ENCODE measurements around the gene NELL2. TPM values are rescaled to one million over a fixed set of nuclear protein-coding genes. Genes with fewer than 3 reads are reported as not detected.

NELL2 gene
- total and polyA plus RNA-seq, 9 of the 15 experiments (the other 6 are each of a cell fraction or from before 2014, with no cell fraction given) = 0.32 to 1.1 (median 0.53) TPM

DNA sequence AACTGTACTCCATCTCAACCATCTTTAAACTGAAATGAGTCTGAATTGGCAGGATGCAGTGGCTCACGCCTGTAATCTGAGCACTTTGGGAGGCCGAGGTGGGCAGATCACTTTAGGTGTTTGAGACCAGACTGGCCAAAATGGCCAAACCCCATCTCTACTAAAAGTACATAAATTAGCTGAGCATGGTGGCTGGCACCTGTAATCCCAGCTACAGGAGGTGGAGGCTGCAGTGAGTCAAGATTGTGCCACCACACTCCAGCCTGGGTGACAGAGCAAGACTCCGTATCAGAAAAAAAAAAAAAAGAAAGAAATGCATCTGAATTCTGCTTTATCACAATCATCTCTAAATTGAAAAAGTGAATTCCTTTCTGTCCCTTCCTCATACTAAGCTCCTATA, 110.3 kb downstream of the NELL2 start:
- no peak for FAIRE-seq
- ATAC-seq = no peak

DNA sequence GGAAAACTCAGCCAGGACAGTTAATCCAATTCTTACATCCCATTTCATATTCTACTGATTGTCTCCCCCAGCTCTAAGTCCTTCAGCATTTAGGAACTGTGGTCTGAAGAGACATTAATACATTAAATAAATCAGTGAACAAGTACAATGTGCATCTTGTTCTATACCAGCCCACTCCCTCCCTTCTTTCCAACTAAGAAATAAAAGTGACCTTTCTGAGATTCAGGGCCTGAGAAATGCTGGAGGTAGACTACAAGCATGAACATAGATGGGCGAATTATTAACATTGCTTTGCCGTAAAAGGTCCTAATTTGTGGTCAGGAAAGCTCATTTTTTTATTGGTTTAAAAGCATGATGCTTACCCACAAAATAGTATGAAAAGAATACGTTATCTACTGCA, 113.1 kb downstream of the NELL2 start:
- Histone ChIP-seq H3K9me1 (ENCODE audit: control insufficient read depth, insufficient read depth, low read length) (no peaks in the 10 kb centered on the region), H3K79me2 (ENCODE audit: control insufficient read depth, insufficient read depth, low read length) (no peaks in the 10 kb centered on the region), H3K27me3 (ENCODE audit: control insufficient read depth in 2 of 2, insufficient read depth in 2 of 2, low read length in 2 of 2) (no peaks in the 10 kb centered on the region), H2AFZ (ENCODE audit: low read depth, low read length) (no peak overlapping the region), H3K9me3 (replicated peaks; ENCODE audit: control insufficient read depth, insufficient read depth, low read depth, low read length) (no peaks in the 10 kb centered on the region), H3K4me2 (ENCODE audit: insufficient read depth, low read length) (no peak overlapping the region), H3K27ac (ENCODE audit: extremely low read depth, low read depth, low read length) (no peak overlapping the region), H3K9ac (ENCODE audit: insufficient read depth in 1 of 2, low read depth in 2 of 2, low read length in 2 of 2) (no peak overlapping the region), H4K20me1 (replicated peaks; ENCODE audit: control insufficient read depth, insufficient read depth, low read length) (no peaks in the 10 kb centered on the region), H3K36me3 (ENCODE audit: control insufficient read depth, insufficient read depth, low read length) (no peaks in the 10 kb centered on the region), H3K4me1 (replicated peaks in 1 of 2; ENCODE audit: control insufficient read depth in 2 of 2, insufficient read depth in 2 of 2, low read length in 2 of 2) (no peaks in the 10 kb centered on the region), H3K4me3 (no peak overlapping the region)
- intact Hi-C loops (cut with micrococcal nuclease) (no loop called here), in situ Hi-C loops (cut with MboI) (no loop called here)
- ChIA-PET CTCF (ENCODE audit: low intra/inter-chr PET ratio) (no interaction called here), POLR2A (no interaction called here)
- no peak for ATAC-seq
- DNase-seq (ENCODE audit: extremely low read depth in 1 of 4, low spot score in 3 of 4) = no peak
- WGBS (ENCODE audit: insufficient coverage, low coverage, missing lambda C conversion rate) = 0% methylated on average over 3 of the region's 3 CpGs
- no peak for TF ChIP-seq ZNF347 (CRISPR knock-in tag; IDR thresholded peaks at IDR 0.05; ENCODE audit: low read depth)
- TF ChIP-seq NELFE (IDR thresholded peaks at IDR 0.05; ENCODE audit: insufficient read depth, insufficient read length) = no peak
- TF ChIP-seq, protein P1, sequence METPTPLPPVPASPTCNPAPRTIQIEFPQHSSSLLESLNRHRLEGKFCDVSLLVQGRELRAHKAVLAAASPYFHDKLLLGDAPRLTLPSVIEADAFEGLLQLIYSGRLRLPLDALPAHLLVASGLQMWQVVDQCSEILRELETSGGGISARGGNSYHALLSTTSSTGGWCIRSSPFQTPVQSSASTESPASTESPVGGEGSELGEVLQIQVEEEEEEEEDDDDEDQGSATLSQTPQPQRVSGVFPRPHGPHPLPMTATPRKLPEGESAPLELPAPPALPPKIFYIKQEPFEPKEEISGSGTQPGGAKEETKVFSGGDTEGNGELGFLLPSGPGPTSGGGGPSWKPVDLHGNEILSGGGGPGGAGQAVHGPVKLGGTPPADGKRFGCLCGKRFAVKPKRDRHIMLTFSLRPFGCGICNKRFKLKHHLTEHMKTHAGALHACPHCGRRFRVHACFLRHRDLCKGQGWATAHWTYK (CRISPR knock-in tag; IDR thresholded peaks at IDR 0.05) = no peak
- no peak for TF ChIP-seq KDM5B (IDR thresholded peaks at IDR 0.05; ENCODE audit: insufficient replicate concordance, low read depth, low read length)
- TF ChIP-seq HMG20B (CRISPR knock-in tag; IDR thresholded peaks at IDR 0.05) = no peak
- TF ChIP-seq, protein P2, sequence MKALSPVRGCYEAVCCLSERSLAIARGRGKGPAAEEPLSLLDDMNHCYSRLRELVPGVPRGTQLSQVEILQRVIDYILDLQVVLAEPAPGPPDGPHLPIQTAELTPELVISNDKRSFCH (CRISPR knock-in tag; IDR thresholded peaks at IDR 0.05) = no peak
- TF ChIP-seq, protein P2 (tag; IDR thresholded peaks at IDR 0.05) = no peak
- no peak for TF ChIP-seq KDM1A (IDR thresholded peaks at IDR 0.05)
- no peak for TF ChIP-seq U2AF2 (optimal IDR thresholded peaks at IDR 0.05; ENCODE audit: low read depth, low read length)
- FAIRE-seq = no peak
- BruUV-seq (replicated peaks) = no TSS peak

More for the DNA sequence above, 110.3 kb downstream of the NELL2 start:
- WGBS (ENCODE audit: insufficient coverage, low coverage, missing lambda C conversion rate) = 0% methylated on average over 3 of the region's 3 CpGs
- no peaks in the 10 kb centered on the region for H3K9me3 ChIP-seq (replicated peaks; ENCODE audit: control insufficient read depth, insufficient read depth, low read depth, low read length)
- H3K9me1 ChIP-seq (ENCODE audit: control insufficient read depth, insufficient read depth, low read length) = no peaks in the 10 kb centered on the region
- no peak overlapping the region for H3K4me2 ChIP-seq (ENCODE audit: insufficient read depth, low read length)
- in situ Hi-C loops (cut with MboI) (no loop called here), intact Hi-C loops (cut with micrococcal nuclease) (no loop called here)
- H3K9ac ChIP-seq (ENCODE audit: insufficient read depth in 1 of 2, low read depth in 2 of 2, low read length in 2 of 2) = no peak overlapping the region
- no peak for TF ChIP-seq PHF20 (IDR thresholded peaks at IDR 0.05; ENCODE audit: partially characterized antibody)
- no peak for TF ChIP-seq RAD21 (CRISPR knock-in tag; conservative IDR thresholded peaks at IDR 0.05 in 1 of 2, IDR thresholded peaks at IDR 0.05 in 1 of 2)
- TF ChIP-seq ETS2 (tag; IDR thresholded peaks at IDR 0.05; ENCODE audit: borderline replicate concordance, poor library complexity, severe bottlenecking) = no peak
- no peak for TF ChIP-seq KDM1A (IDR thresholded peaks at IDR 0.05)
- TF ChIP-seq ZNF146 (CRISPR knock-in tag; IDR thresholded peaks at IDR 0.05; ENCODE audit: unreplicated experiment) = no peak
- H4K20me1 ChIP-seq (replicated peaks; ENCODE audit: control insufficient read depth, insufficient read depth, low read length) = no peaks in the 10 kb centered on the region
- ChIA-PET POLR2A (no interaction called here), CTCF (ENCODE audit: low intra/inter-chr PET ratio) (interaction anchor here (0.7 kb wide), 1 partner anchor 173 kb away, joined by 3 read pairs; no protein-coding TSS in a partner anchor)
- no peaks in the 10 kb centered on the region for H3K27me3 ChIP-seq (ENCODE audit: control insufficient read depth in 2 of 2, insufficient read depth in 2 of 2, low read length in 2 of 2)
- H3K79me2 ChIP-seq (ENCODE audit: control insufficient read depth, insufficient read depth, low read length) = no peaks in the 10 kb centered on the region
- BruUV-seq (replicated peaks) = no TSS peak
- H3K4me3 ChIP-seq = no peak overlapping the region
- DNase-seq (ENCODE audit: extremely low read depth in 1 of 4, low spot score in 3 of 4) = no peak
- no peak overlapping the region for H3K27ac ChIP-seq (ENCODE audit: extremely low read depth, low read depth, low read length)
- no peak overlapping the region for H2AFZ ChIP-seq (ENCODE audit: low read depth, low read length)
- H3K4me1 ChIP-seq (replicated peaks in 1 of 2; ENCODE audit: control insufficient read depth in 2 of 2, insufficient read depth in 2 of 2, low read length in 2 of 2) = no peaks in the 10 kb centered on the region
- no peaks in the 10 kb centered on the region for H3K36me3 ChIP-seq (ENCODE audit: control insufficient read depth, insufficient read depth, low read length)

All from K562 (cell line).